Esophagus (tissue), 2 donors: ENCODE results near the gene PDK1. TPM values are rescaled to one million over a fixed set of nuclear protein-coding genes. Genes with fewer than 3 reads are reported as not detected.

Experiments
- H3K27ac ChIP-seq, 2 donors: one replicate each; pipeline ENCODE4 v1.5.1; 2013; ENCODE audit warnings: low read depth in 2 of 2, mild to moderate bottlenecking in 2 of 2, inconsistent platforms in 1 of 2, low read length in 1 of 2, moderate library complexity in 1 of 2
- H3K27me3 ChIP-seq, 2 donors: one replicate each; pipeline ENCODE4 v1.6.1; 2013; ENCODE audit warnings: low read length in 2 of 2, control low read depth in 1 of 2, mild to moderate bottlenecking in 1 of 2; ENCODE audit not compliant: insufficient read depth in 2 of 2, control insufficient read depth in 1 of 2
- H3K36me3 ChIP-seq, 2 donors: one replicate each; pipeline ENCODE4 v1.6.1; 2013; ENCODE audit warnings: low read length in 1 of 2; ENCODE audit not compliant: control insufficient read depth in 2 of 2, insufficient read depth in 2 of 2
- H3K4me1 ChIP-seq, 2 donors: one replicate each; pipeline ENCODE4 v1.6.1; 2013; ENCODE audit warnings: low read length in 1 of 2; ENCODE audit not compliant: control insufficient read depth in 2 of 2, insufficient read depth in 2 of 2
- H3K4me3 ChIP-seq, 2 donors: one replicate each; pipeline ENCODE4 v1.5.1; 2013; ENCODE audit warnings: low read length in 2 of 2, mild to moderate bottlenecking in 2 of 2, low read depth in 1 of 2, moderate library complexity in 1 of 2
- H3K9me3 ChIP-seq, 2 donors: one replicate each; pipeline ENCODE4 v1.6.1; 2013; ENCODE audit warnings: mild to moderate bottlenecking in 2 of 2, low read depth in 1 of 2, low read length in 1 of 2, moderate library complexity in 1 of 2; ENCODE audit not compliant: control insufficient read depth in 2 of 2, insufficient read depth in 1 of 2
- WGBS, 2 donors: extraction: QIAGEN DNeasy Blood & Tissue Kit; methylation state at CpG; one replicate each; pipeline ENCODE4 v1.1.7; 2013; 5-methylcytosine and 5-hydroxymethylcytosine counted together
- polyA plus RNA-seq, 2 donors: library from polyadenylated mRNA; stranded (reverse); fragments of 200-250 nt; gene quantifications; one replicate each; pipeline ENCODE4 v1.2.3, GENCODE V29; 2013
- donor health status: healthy with polysubstance abuse.
- donor health status: Bipolar disorder and iron deficiency.

PDK1 gene
- polyA plus RNA-seq, 2 donors, result 3.7 to 5.4 TPM

DNA sequence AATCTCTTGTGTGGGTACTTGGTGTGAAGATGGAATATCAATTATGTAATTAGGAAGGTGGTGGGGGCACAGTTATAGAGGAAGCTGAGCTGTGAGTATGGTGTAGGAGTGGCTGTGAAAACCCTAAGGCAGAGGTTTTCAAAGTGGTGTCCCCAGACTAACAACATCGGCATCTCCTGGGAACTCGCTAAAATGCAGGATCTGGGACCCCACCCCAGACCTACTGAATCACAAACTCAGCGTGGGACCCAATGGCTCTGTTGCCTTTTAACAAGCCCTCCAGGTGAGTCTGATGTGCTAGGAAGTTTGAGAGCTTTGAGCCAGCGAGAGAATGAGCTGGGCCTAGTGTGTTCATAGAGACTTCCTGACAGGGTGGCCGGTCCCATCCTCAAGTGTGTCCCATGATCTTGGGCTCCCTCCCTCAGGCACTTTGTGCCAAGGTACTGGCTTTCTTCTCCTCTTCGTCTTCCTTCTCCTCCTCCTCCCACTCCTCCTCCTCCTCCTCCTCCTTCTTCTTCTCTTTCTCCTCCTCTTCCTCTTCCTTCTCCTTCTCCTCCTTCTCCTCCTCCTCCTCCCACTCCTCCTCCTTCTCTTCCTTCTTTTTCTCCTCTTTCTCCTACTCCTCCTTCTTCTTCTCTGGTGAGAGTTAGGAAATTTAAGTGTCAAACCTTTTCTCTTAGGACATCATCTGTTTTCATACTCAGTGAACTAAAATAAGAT lies 86.6 kb downstream of the PDK1 start:
- H3K27ac ChIP-seq, result no peak overlapping the region
- no peaks in the 10 kb centered on the region for H3K36me3 ChIP-seq
- H3K9me3 ChIP-seq, result peaks cover 0 to 3% of the 10 kb centered on the region in 2 donors
- H3K4me3 ChIP-seq, result no peak overlapping the region
- H3K27me3 ChIP-seq, result no peaks in the 10 kb centered on the region
- WGBS, 2 donors, result 69 to 78% methylated on average over 6 of the region's 6 CpGs
- no peaks in the 10 kb centered on the region for H3K4me1 ChIP-seq

DNA sequence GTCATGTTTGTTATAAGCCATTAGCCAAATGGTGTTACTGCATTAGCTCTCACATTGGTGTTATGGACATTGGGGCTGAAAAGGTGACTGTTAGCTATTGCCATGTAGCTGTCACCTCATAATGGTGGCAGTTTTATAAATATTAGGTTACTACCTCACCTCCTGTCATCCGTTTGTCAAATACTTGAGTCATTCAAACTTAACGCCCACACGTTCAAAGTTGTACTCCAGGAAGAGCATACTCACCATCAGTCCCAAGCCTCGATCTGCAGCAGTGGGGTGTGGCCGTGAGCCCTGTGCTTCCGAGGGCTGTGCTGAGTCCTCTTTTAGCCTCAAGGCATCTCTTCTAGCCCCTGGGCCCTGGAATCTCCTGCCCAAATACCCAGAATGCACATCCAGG lies 87.3 kb downstream of the PDK1 start:
- 48 to 62% methylated on average over 6 of the region's 6 CpGs for WGBS, 2 donors
- Histone ChIP-seq H3K36me3 (no peaks in the 10 kb centered on the region), H3K27ac (no peak overlapping the region), H3K4me3 (no peak overlapping the region), H3K9me3 (peaks cover 0 to 3% of the 10 kb centered on the region in 2 donors), H3K27me3 (no peaks in the 10 kb centered on the region), H3K4me1 (no peaks in the 10 kb centered on the region)

- no peaks in the 10 kb centered on the region for H3K27me3 ChIP-seq
- H3K27ac ChIP-seq, result no peak overlapping the region
- WGBS, 2 donors, result 82 to 85% methylated on average over 1 of the region's 1 CpG
- no peaks in the 10 kb centered on the region for H3K4me1 ChIP-seq
- H3K4me3 ChIP-seq, result no peak overlapping the region
- H3K36me3 ChIP-seq, result no peaks in the 10 kb centered on the region
- H3K9me3 ChIP-seq, result no peaks in the 10 kb centered on the region
Observed at GRCh38 chr2:172647439-172647838, 91.5 kb downstream of the PDK1 start.

DNA sequence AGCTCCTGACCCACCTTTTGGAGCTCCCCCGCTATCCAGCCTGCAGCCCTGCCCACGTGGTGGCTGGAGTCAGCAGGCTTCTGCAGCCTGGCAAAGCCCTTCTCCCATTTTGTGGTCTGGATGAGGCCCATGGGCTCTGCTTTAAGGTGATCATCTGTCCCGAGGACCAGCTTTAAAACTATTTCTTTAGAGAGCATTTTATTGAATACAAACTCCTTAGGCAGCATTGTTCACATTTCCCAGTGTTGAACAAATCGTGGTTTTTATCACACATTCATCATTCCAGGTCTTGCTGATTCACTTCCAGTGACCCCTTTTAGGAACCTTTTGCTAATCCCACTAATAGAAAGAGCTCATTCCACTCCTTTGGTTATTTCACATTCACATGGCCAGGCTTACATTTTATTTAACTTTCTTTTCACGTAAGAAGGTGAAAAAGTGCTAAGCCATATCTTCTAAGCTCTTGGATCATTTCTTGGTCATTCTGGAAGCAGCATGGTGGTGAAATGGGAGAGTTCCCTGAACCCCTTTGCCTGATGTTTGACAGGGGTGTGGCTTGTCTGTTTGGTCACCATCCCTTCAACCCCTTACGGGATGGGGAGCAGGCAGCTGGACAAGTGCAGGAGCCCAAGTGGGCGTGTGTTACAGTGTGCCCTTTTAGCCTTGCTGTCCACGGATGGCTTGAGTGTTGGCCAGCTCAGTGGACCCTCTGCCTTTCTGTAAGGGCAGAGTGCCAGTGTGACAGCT lies 99.4 kb downstream of the PDK1 start:
- 61% methylated on average over 8 of the region's 8 CpGs for WGBS, 2 donors
- Histone ChIP-seq H3K4me1 (no peaks in the 10 kb centered on the region), H3K27me3 (no peaks in the 10 kb centered on the region)

DNA sequence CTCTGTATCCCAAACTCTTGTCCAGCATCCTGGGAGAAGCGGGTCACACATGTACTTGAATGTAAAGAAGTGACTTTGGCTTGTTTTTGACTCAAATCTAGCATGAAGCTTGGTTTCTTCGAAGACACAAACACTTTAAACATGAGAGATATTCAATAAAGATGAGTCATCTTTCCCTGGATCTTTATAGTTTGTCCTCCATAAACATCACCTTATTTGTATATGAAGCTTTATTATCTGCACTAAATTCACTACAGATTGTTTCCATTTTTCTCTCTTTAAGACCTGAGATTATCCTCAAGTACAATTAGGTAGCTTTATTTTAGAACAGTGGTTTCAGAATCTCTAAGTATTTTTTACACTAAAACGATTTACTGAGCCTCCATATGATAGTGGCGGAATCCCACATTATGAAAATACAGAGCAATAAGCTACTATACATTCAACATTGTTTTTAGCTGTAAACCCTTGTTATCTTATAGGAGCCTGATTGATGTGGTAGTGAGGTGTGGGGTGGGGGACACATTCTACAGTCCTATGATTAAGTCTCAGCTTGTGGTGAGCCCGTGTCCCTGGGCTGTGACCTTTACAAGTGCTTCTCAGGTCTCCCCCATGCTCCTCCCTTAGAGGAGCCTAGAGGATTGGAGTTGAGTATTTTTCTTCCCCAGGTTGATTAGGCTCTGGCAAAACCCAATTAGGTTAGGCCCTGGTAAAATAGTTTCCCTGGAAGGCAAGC lies 100.1 kb downstream of the PDK1 start:
- Histone ChIP-seq H3K9me3 (no peaks in the 10 kb centered on the region), H3K27ac (no peak overlapping the region), H3K27me3 (no peaks in the 10 kb centered on the region), H3K4me1 (no peaks in the 10 kb centered on the region), H3K36me3 (no peaks in the 10 kb centered on the region), H3K4me3 (no peak overlapping the region)
- 70 to 79% methylated on average over 5 of the region's 5 CpGs for whole genome bisulfite sequencing, 2 donors

More for the DNA sequence above, 99.4 kb downstream of the PDK1 start:
- Histone ChIP-seq H3K27ac (no peak overlapping the region), H3K36me3 (no peaks in the 10 kb centered on the region), H3K4me3 (no peak overlapping the region), H3K9me3 (no peaks in the 10 kb centered on the region)

Other genes starting within 250 kb of the PDK1 start
- gene ITGA6, start 128.5 kb upstream of the PDK1 start, polyA plus RNA-seq, result 10 to 100 TPM in 1 of 2 donors, 1 to 10 TPM in 1; 9.9 to 18.5 TPM
- 1 to 10 TPM; 1.7 to 3.1 TPM for gene RAPGEF4, start 179.8 kb downstream of the PDK1 start, polyA plus RNA-seq